HG02938 (cell line): Measurements from ENCODE around the gene POLR2M.

ENCODE experiments used
- ATAC-seq: cut with Tn5 transposase; IDR thresholded peaks from one replicate; pipeline ENCODE4 v1.9.1; 2021; ENCODE audit warnings: mild to moderate bottlenecking, moderate library complexity; ENCODE audit not compliant: unreplicated experiment

The POLR2M gene

DNA sequence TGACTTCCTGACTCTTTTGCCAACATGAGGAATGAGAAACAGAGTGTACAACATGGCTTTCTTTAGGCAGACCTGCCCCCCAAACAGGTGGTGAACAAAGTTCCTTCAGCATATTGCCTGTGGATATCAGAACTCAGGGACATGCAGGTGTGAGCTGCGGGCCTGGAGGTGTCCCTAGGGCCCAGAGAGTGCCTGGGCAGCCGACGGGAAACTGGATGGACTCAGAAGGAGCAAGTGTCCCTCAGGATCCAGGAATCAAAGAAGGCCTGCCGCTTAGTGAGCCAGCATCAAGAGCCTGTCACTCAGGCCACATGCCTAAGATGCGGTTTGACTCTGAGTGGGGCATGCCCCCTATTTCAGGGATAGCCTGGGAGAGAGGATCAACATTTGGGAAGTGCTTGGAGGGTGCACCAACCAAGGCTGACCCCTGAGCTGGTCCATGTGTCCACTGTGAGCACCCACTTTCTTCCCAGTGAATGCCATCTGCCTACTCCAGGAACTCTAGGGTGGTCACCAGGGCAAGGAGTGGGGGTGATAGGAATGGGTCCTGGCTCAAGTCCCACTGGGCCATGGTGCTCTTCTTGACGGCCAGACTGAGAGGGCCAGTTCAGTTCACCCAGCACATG lies 16.1 kb upstream of the POLR2M start:
- no peak for ATAC-seq

DNA sequence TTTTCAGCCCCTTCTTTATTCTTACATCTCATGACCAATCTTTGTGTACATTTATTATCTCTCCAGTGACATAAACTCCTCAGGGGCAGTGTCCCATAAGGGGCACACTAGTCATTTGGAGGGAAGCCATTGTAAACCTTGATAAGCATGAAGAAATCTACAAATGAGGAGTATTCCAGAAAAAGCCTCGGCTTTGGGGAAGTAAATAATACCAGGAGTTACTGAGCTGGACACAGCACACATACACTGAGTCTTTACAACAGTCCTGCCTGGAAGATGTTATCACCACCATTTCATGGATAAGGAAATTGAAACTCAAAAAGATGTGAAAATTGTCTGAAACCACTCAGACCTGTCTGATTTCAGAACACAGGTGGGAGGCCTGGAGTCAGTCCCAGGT lies 15.4 kb upstream of the POLR2M start:
- no peak for ATAC-seq

DNA sequence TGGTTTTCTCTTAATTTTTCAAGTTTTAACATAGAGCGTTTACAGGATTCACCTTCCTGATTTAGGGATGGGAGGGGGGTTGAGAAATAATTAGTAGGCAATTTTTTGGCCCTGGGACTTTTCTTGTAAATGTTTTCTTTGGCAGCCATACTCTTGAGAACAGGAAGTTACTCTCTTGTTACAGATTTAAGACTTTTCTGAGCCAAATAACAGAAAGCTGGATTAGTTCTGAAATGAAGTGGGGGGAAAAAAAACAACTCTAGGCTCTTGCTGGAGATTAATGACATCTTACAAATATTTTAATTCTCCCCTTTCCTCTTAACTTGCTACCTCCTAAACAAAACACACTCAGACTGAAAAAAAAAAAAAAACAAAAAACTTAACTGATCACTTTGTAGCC lies 13.8 kb upstream of the POLR2M start:
- ATAC-seq, result no peak

DNA sequence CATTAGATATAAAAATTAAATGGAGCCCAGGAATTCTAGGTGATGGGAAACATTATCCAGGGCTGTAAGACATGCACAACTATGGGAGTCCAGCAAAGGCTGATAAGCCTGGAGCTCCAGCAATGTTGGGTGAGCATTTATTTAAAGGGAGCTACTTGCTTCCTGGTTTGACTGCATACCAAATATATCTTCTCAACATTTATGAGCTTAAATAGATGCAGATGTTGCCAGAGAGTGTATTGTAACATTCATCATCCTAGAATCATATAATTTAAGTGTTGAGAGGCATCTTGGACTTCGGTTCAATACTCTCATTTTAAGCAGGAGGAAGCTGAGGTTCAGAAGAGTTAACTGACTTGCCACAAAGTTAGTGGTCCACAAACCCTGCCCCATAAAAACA lies 12.2 kb upstream of the POLR2M start:
- no peak for ATAC-seq

DNA sequence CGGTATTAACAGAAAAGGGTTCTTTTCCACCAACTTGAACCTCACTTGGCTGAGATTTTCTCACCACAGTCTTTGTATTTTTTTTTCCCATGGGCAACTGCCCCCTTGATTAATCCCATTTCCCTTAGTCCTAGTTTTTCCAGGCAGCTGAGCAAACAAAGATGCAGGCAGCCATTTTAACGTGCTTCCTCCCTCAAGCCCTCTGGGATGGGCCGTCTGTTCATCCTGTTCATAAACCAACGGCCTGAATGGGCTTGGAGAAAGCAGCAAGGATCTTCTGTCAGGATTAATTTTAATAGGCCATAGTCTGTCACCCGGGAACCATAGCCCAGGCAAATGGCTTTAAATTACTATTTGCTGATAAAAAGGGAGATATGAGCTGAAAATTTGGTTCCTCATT lies 10.4 kb upstream of the POLR2M start:
- ATAC-seq, result no peak

DNA sequence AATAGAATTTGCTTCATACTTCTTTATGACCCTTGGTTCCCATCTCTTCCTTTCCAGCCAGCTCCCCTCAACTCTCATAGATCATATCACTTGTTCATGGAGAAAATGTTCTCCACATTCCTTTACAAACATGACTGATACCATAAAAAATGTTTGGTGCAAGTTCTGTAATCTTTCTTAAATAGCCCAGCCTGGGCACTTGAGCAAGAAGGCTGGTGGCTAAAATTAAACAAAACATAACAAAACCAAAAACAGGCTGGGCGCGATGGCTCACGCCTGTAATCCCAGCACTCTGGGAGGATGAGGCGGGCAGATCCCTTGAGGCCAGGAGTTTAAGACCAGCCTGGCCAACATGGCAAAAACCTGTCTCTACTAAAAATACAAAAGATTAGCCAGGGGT lies 8.9 kb upstream of the POLR2M start:
- no peak for ATAC-seq

DNA sequence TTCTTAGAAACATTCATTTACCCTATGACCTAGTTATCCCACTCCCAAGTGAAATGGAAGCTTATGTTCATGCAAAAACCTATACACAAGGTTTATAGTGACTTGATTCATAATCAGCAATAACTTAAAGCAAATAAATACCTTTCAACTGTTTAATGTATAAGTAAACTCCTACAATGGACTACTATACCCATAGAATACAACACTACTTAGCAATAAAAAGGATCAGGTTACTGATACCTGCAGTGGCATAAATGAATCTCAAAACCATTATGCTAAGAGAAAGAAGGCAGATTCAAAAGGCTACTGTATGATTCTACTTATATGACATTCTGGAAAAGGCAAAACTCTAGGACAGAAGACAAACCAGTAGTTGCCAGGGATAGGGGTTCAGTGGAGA lies 8.3 kb upstream of the POLR2M start:
- no peak for ATAC-seq

DNA sequence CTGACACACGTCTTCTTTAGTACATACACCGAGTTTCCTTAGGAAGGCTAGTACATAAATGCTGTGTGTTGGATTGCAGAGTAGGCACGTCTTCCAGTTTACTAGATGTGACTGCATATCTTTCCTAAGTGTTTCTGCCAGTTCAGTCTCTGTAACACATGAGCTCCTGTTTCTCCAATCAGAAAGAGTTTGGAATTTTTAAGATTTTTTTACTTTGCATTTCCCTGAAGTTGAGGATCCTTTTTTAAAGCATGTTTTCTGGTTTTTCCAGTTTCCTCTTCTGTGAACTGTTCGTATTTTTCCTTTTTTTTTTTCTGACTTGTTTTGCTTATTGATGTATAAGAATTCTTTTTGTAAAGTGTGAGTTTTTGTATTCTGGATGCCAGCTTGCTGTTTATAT lies 7.5 kb upstream of the POLR2M start:
- no peak for ATAC-seq

DNA sequence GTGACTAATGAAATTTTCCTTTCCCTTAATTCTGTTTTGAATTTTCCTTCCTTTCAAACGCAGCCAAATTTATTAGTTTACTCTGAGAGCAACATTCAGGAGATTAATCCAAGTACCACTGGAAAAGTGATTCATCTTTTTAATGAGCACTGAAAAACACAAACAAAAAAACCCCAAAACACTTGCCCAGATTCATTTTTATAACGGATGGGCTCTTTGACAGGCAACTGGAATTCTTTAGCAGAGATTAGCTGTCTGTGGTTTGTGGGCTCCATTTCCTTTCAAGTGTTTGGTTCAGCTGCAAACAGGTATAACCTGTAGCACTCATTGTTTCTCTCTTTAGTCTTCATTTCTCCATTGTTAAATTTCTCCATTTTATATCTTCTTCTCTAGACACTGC lies 3.1 kb upstream of the POLR2M start:
- no peak for ATAC-seq

DNA sequence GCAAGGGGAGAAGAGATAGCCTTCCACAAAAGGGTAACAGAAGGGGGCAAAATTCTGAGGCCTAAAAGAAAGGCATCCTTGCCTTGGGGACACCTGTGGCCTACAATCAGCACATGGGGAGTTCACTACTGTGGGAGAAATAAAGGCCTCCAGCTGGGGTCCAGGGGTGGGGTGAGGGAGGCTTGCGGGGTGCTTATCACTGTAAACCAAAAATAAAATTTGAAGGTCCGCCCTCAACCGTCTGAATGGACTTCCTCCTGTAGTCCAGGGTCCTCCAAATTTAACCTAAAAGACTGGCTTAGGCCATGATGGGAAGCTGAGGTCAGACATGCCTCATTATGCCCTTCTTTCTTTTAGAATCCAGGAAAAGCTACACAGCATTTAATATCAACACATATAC lies 2.1 kb upstream of the POLR2M start:
- ATAC-seq, result no peak

DNA sequence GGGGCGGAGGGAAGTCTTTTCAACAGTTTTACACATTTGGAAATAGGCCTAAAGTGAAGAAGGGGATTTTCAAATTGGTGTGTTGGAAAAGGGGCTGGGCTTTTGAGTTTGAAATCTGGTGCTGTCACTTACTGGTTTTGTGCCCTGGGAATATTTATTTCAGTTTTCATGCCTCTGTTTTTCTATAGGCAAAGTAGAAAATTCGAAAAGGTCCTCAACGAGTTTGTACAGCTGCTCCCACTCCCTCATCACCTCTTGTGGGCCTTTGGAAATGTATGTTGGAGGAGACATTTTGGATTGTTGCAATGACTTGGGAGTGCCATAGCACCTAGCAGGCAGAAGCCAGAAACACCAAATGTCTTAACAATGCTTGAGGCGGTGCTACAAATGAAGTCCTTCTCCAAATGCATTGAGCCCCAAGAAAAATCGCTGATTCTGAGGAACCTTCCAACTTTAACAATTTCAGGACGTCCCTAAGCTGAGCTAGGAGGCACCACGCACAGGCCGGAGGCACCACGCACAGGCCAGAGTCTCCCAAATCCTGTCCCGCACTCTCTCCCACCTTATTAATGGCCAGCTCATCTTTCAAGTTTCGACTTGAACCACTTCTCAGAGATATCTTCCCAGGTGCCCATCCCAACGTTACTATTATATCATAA lies 639 bp upstream of the POLR2M start:
- ATAC-seq, result no peak

DNA sequence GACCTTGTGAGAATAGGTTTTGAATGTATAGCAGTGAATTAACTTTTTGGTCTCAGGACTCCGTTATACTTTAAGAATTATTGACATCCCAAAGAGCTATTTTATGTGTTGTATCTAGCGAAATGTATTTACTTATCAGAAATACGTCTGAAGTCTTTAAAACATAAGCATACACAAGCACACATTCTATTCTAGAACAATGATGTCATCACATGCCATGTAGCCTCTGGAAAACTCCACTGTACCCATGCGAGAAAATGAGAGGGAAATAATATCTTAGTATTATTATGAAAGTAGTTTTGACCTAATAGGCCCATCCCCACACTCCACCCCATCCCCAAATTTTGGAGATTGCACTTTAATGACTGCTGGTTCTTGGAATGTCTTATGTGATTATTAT lies 1.5 kb downstream of the POLR2M start:
- ATAC-seq, result no peak

DNA sequence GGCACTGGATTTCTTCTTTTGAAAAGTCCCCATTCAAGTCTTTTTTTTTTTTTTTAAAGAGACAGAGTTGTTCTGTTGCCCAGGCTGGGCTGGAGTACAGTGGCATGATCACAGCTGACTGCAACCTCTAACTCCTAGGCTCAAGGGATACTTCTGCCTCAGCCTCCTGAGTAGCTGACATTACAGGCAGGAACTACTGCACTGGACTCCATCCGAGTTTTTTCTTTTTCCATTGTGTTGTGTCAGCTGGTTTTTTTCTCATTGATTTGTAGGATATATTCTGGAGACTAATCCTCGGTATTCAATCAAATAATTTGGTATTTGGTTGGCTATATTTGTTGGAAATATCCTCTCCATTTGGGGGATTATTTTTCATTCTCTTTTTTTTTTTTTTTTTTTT lies 11.8 kb downstream of the POLR2M start:
- ATAC-seq, result no peak

DNA sequence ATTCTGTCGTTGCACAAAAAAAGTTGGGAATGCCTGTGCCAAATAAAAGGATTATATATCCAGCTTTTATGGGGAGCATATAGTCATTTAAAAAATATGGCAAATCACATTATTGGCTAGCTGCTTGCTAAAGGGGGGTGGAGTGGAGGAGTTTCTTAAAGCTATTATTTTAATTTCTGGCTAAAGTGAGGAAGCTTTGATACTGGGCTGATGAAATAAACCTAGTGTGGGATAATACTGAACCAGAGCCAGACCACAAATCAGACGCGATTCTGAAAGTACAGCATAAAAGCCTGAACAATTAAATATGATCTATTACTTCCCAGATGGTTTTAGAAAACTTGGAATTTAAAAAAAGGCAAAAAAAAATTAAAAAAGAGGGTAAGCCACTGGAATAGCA lies 14.4 kb downstream of the POLR2M start:
- no peak for ATAC-seq

DNA sequence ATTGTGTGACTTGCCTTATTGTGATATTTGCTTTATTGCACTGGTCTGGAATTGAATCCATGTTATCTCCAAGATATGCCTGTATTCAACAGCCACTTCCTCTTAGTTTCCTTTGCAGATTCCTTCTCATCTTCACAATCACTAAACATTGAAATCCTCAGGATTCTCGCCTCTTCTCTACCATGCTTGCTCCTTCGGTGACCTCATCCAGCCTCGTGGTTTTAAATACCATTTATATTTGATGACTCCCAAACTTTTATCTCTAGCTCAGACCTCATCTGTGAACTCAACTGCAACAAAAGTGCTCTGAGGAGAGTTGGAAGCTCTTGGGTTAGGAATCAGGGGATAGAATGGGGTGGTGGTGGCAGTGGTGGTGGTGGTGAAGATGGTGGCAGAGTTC lies 19.9 kb downstream of the POLR2M start:
- ATAC-seq, result no peak

DNA sequence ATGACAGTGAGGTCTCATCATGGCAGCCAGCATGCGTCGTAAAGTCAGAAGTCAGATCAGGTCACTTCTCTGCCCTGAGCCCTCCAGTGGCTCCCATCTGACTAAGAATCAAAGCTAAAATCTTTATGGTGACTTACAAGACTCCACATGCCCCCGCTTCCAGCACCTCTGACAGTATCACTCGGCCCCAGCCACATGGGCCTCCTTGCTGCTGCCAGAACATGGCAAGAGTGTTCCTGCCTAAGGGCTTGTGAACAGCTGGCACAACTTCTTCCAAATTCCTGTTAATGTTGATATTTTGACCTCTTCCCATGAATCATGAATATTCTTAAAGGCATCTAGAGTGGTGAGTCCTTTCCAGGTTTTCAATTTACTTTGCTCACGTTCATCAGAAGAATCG lies 20.5 kb downstream of the POLR2M start:
- ATAC-seq, result no peak

DNA sequence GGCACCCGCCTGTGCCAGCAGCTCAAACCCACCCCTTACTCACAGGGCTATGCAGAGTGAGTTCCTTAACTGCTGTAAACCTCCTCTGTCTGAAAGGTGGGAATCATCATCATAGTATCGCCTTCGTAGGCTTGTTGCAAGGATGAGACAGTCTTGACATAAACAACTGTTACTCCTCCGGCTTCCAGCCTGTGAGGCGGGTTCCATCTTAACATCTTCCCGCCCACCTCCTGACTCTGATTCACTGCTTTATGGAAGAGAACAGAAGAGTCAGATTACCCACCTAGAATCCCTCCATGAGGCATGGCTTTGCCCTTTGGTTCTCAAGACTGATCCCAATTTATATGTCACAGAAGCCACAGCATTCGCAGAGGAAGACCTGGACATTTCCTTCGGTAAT lies 21.9 kb downstream of the POLR2M start:
- ATAC-seq, result no peak

DNA sequence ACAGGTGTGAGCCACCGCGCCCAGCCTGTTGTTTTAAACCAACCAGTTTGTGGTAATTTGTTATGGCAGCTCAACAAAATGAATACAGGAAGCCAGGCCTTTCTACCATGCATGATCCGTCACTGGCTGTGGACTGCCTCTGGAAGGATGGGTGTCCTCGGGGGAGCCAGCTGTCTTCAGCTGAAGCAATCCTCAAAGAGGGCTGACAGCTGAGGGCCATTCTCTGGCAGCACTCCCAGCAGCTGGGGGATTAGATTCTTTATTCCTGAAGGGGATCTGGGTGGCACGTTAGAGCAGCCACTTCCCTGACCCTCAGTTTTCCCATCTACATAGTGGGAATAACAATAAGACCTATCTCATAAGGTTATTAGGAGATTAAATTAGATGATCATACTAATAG lies 24.4 kb downstream of the POLR2M start:
- ATAC-seq, result no peak

DNA sequence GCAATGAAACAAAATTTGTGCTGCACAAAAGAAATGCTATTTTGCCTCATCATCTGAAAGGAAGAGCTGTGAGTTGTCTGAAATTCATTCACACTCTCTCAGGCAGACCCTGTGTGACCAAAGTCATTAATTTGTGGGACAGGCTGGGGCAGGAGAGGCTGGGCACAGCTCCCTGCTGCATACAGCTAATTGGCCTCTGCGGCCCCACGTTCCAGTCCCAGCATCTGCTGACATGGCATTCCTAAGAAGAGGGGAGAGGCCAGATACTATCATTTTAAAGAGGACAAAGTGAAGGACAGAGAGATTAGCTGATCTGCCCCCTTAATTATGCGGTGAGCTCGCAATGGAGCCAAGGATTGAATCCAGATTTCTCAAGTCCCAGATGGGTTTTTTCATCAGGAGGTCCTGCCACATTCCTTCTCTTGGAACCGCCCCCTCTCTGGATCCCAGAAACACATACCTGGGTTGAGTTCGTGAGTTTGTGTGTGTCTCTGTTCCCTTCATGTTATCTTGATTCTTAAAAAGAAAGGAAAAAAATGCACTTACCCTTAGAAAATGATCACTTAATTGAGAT lies 25.1 kb downstream of the POLR2M start:
- ATAC-seq, result no peak

DNA sequence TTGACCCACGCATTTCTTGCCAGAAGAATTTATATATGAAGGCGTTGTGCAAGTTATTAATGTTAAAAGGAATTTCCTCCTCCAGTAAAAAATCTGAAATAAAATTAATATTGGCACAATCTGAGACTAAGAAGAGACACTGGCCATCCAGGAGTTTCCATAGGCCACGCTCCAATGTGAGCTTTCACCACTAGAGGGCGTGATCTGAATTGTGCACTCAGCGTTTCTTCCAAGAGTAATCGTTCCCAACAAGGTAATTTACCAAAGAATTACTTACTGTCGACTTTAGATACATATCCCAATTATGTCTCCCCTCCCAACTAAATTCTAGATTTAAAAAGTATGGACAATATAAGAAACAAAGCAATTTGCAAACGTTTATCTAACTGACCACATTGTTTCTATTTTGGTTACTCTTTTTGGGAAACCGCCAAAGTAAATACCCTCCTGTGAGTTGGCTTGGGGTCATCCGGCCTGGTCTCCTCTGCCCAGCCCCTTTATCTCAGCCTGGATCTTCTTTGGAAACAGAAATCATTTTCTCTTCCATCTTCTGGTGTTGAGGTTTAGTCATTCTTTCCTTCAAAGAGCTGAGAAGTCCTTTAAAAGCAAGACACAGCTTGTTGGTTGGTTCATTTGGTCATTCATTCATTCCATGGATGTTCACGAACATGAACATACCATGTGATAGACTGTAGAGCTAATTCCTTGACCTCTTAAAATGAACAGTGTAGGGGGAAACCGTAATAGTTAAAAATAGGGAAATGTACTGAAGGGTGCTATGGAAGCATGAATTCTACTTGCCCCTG lies 26.2 kb downstream of the POLR2M start:
- ATAC-seq, result no peak

DNA sequence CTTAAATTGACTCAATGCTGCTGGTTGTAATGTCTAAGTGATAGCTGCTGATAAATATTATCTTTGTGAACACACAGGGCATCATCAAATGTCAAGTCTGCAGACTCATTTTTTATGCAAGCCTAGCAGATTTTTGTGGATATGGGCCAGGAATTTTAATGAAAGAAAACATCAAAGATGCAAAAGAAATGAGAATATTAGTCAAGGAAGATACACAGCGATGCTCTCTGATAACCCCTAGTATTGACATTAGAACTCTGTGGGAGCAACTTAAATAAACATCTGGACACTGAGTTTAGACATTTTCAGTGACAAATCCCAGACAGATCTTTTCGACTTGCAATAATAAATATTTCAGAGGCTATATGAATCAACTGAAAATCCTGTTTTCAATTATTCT lies 28.3 kb downstream of the POLR2M start:
- no peak for ATAC-seq

DNA sequence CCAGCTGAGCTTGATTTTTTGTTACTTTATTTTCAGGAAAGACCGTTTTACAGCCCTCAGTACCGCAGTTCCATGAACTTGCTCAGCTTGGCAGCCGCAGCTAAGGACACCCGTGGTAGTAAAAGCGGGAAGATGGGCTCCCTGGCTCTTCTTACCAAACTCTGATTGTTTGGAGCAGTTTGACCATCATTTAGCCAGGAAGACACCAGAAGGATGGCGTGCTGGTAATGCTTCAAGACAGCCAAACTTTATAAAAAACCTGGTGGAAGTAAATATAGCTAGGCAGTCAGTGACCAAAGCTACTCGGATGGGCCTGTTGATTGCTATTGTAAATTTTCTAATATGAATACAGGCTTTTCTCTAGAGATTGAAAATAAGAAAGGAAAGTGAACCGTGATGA lies 28.9 kb downstream of the POLR2M start:
- ATAC-seq, result no peak
